Glutamatergic neuron (in vitro differentiated cells): ENCODE results near the gene KDM5D. TPM values are rescaled to one million over a fixed set of nuclear protein-coding genes. Genes with fewer than 3 reads are reported as not detected.

Experiments
- DNase-seq: peaks from one replicate; pipeline ENCODE4 v3.0.0; 2022
- H3K27ac Mint-ChIP-seq: one replicate; pipeline ENCODE4 v1.8.0; 2020; ENCODE audit warnings: mild to moderate bottlenecking, mixed read lengths, inconsistent platforms; ENCODE audit not compliant: unreplicated experiment
- H3K27me3 Mint-ChIP-seq: one replicate; pipeline ENCODE4 v1.8.0; 2020; ENCODE audit warnings: mild to moderate bottlenecking, moderate library complexity, mixed read lengths, inconsistent platforms; ENCODE audit not compliant: unreplicated experiment
- H3K36me3 Mint-ChIP-seq: one replicate; pipeline ENCODE4 v1.8.0; 2020; ENCODE audit warnings: mild to moderate bottlenecking, mixed read lengths, inconsistent platforms; ENCODE audit not compliant: unreplicated experiment
- H3K4me1 Mint-ChIP-seq: one replicate; pipeline ENCODE4 v1.8.0; 2020; ENCODE audit warnings: mild to moderate bottlenecking, low read depth, mixed read lengths, inconsistent platforms; ENCODE audit not compliant: unreplicated experiment
- H3K4me3 Mint-ChIP-seq: one replicate; pipeline ENCODE4 v1.8.0; 2020; ENCODE audit warnings: mild to moderate bottlenecking, mixed read lengths, inconsistent platforms; ENCODE audit not compliant: unreplicated experiment
- H3K9me3 Mint-ChIP-seq: one replicate; pipeline ENCODE4 v1.8.0; 2020; ENCODE audit warnings: mild to moderate bottlenecking, moderate library complexity, mixed read lengths, inconsistent platforms; ENCODE audit not compliant: unreplicated experiment
- long read RNA-seq: library from polyadenylated mRNA; unstranded; transcript quantifications from one replicate; pipeline ENCODE4 v2.0.0, GENCODE V29; 2020; ENCODE audit not compliant: unreplicated experiment
- total RNA-seq: library from RNA; stranded (reverse); fragmentation: NEBNext Ultra II Directional; extraction: Animal tissue kit (Norgen Biotek cat#: 25700); gene quantifications from one replicate; pipeline ENCODE4 v1.2.1, GENCODE V29; 2021; ENCODE audit not compliant: unreplicated experiment
- TF ChIP-seq, protein P1 (sequence below): fragments of 200-600 bp; sonication (generic); IDR thresholded peaks from one replicate; pipeline ENCODE4 v1.5.0; 2021; ENCODE audit not compliant: partially characterized antibody, unreplicated experiment

KDM5D gene
- 49.5 TPM for total RNA-seq
- long read RNA-seq, partial matches to known transcripts = 1 of 1 reads
- long read RNA-seq, other reads (novel, unspliced or antisense) = 0 of 1 reads

DNA sequence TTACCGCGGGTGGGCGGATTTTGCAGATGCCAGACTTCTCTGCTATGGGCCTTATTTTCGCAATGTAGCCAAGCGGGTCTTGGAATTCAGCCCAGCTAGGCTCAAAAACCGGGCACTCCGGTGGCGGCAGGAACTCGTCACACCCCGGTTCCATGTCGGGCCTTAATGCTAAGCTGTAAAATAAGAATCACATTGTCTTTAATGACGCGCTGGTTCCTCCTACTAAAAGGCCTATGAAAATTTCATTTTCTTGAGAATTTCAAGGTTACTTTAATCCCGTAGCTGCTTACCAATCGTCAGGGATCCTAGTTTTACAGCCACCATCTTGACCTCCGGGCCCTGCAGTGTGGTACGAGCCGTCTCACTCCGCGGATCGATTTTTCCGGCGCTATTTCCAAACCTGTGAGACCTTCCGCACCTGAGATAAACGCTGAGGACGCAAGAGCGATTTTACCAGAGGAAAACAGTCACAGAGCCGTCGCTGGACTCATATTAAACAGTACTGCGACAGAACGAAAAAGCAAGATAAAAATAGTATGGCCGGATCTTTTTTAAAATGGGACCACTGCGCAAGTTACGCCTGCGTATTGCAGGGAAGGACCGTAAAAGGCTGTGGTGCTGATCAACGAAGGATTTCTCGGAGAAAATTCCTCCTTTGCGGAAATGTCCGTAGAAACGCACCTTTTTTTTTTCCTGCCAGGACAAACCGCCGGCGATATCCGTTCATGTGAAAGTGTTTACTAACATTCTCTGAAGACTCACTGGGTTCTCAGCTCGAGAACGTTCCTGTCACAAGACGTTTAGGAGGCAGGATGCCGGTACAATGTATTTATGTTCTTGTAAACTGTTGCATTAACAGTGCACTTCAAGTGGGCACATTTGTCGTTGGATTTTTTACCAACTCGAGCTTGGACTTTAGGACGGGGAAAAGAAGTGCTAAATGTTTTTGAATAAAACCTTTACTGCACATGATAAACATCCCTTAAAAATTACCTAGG is at the start of gene KDM5D:
TSS of gene KDM5D (minus strand) at position 346 of the 998 bp plus-strand sequence. CDS start at position 154, 192 bp downstream.
- Mint-ChIP-seq H3K27me3 (peaks cover 1% of the 10 kb centered on the region), H3K36me3 (no peaks in the 10 kb centered on the region), H3K4me1 (no peaks in the 10 kb centered on the region), H3K9me3 (no peaks in the 10 kb centered on the region), H3K27ac (peak within 1 kb of the TSS; percentile 98), H3K4me3 (peak within 1 kb of the TSS; percentile 97)
- TF ChIP-seq, protein P1, sequence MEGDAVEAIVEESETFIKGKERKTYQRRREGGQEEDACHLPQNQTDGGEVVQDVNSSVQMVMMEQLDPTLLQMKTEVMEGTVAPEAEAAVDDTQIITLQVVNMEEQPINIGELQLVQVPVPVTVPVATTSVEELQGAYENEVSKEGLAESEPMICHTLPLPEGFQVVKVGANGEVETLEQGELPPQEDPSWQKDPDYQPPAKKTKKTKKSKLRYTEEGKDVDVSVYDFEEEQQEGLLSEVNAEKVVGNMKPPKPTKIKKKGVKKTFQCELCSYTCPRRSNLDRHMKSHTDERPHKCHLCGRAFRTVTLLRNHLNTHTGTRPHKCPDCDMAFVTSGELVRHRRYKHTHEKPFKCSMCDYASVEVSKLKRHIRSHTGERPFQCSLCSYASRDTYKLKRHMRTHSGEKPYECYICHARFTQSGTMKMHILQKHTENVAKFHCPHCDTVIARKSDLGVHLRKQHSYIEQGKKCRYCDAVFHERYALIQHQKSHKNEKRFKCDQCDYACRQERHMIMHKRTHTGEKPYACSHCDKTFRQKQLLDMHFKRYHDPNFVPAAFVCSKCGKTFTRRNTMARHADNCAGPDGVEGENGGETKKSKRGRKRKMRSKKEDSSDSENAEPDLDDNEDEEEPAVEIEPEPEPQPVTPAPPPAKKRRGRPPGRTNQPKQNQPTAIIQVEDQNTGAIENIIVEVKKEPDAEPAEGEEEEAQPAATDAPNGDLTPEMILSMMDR = no peak
- peak; percentile 45 for DNase-seq

DNA sequence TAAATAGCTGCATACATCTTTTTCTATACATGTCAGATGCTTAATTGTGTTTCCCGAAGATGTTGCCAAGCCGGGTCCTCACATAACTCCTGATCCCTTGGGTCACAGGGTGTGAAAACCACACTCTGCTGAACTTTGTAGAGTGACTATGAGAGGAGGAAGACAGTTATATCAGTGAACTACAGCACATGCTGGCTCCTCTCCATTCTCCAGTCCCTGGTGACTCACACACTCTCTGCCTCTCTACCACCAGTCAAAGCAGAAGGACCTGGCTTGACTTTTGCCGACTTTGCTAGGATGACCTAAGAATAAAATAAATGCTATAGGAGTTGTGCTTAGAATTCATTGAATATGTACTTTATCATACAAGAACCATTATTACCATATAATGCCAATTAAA is 23.8 kb upstream of the KDM5D start:
- Mint-ChIP-seq H3K36me3 (no peaks in the 10 kb centered on the region), H3K27ac (no peak overlapping the region), H3K9me3 (no peaks in the 10 kb centered on the region), H3K4me1 (no peaks in the 10 kb centered on the region), H3K27me3 (no peaks in the 10 kb centered on the region), H3K4me3 (no peak overlapping the region)
- no peak for DNase-seq
- TF ChIP-seq, protein P1 = no peak

DNA sequence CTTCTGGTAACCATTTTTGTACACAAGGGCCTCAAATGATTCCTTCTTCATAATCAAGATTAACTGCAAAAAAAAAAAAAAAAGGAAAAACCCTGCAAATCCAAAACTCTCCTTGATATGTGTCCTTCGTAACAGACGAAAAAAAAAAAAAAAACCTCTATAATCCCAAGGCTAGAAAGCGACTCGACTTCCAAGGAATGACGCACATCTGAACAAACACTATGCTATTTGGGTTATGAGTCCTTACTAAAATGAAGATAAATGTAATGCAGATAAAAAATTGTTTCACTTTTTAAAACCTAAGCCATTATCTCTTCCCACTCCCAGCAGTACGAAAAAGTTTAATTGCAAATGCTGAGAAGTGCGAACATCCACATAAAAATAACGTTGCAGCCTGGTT is 1.2 kb downstream of the KDM5D start:
- H3K4me3 Mint-ChIP-seq = peak overlapping the region; percentile 97
- H3K9me3 Mint-ChIP-seq = peaks cover 1% of the 10 kb centered on the region

DNA sequence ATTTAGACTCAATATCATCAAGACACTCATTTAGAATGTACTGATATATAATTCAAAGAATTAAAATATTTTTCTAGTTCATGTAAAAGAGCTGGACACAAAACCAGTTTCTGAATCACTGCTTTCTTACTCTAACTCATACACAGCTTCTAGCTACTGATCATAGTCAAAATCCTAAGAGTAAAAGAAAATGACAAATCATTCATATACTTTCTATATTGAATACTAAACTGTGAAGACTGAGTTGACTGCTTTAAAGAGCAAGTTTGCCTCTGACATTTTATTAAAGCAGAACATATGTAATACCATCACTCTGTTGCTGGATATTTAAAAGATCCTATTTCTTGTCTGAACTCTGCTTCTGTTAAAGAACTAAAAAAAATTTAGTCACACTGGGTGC is 2.4 kb downstream of the KDM5D start:
- no peaks in the 10 kb centered on the region for H3K36me3 Mint-ChIP-seq
- H3K9me3 Mint-ChIP-seq = peaks cover 1% of the 10 kb centered on the region
- no peak overlapping the region for H3K27ac Mint-ChIP-seq
- DNase-seq = no peak
- H3K4me3 Mint-ChIP-seq = no peak overlapping the region
- H3K4me1 Mint-ChIP-seq = peaks cover 2% of the 10 kb centered on the region
- TF ChIP-seq, protein P1 = no peak
- peaks cover 1% of the 10 kb centered on the region for H3K27me3 Mint-ChIP-seq

More for the DNA sequence above, 1.2 kb downstream of the KDM5D start:
- H3K27me3 Mint-ChIP-seq = peaks cover 1% of the 10 kb centered on the region
- TF ChIP-seq, protein P1 = no peak
- H3K36me3 Mint-ChIP-seq = no peaks in the 10 kb centered on the region
- DNase-seq = no peak
- peaks cover 2% of the 10 kb centered on the region for H3K4me1 Mint-ChIP-seq
- H3K27ac Mint-ChIP-seq = no peak overlapping the region

DNA sequence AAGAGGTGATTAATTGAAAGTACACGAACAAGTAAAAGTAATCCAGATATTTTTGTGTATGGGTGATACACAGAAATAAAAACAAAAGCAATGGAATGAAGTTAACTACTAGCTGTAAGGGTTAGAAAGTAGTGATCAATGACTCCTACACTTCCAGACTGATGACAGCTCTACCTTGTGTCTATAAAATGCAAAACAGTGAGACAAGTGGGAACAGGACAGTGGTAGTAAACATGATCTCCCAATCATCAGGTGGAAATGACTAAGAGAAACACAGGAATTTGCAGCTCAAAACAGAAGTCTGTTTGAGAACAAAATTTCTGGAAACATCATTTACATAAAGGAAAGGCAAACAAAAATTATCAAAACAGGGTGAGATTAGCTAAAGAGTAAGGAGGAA is 10.1 kb downstream of the KDM5D start:
- H3K27ac Mint-ChIP-seq = no peak overlapping the region
- H3K4me1 Mint-ChIP-seq = peaks cover 2% of the 10 kb centered on the region
- no peaks in the 10 kb centered on the region for H3K36me3 Mint-ChIP-seq
- H3K4me3 Mint-ChIP-seq = no peak overlapping the region
- TF ChIP-seq, protein P1 = no peak
- H3K9me3 Mint-ChIP-seq = peaks cover 1% of the 10 kb centered on the region
- no peaks in the 10 kb centered on the region for H3K27me3 Mint-ChIP-seq
- no peak for DNase-seq
